Measurements from ENCODE around the gene EDC3. TPM values are rescaled to one million over a fixed set of nuclear protein-coding genes. Genes with fewer than 3 reads are reported as not detected.

The EDC3 gene
- total and polyA plus RNA-seq, 2 experiments from 2014 or later: 13.8 to 26.5 TPM

DNA sequence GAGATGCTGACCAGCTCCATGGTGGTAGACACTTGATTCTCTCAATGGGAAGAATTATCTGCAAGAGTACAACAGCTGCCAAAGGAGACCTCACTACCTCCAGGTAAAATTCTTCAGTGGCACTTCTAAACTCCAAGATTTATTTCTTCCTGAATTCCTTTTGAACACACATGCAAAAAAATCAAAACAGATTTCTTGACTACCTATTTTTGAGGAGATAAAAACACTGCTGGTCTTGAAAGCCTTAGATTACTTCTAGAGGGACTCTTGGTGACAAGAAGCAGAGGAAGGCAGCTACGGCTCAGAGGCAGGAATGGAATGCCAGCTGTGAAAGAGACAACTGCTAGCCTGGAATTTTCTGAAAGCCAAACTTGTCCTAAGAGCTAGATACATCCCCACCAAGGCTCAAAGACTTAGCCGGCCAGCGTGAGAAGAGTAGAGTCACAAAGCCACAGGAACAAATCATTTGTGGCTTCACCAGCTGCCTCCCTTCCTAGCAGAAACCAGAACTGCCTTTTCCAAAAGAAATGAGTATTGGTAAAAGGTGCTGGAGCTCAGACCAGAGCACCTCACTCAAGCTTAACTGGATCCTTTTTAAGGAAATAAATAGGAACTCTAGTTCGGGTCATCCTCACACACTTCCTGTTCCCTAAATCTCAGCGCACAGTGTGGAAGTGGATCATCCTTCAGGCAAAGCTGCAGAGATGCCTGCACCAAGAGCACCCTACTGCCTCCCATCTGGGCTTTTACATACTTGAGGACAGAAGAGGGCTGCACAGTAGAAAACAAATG lies 47.6 kb downstream of the EDC3 start:
- no peaks in the 10 kb centered on the region for H3K27me3 Mint-ChIP-seq (ENCODE audit: insufficient read depth, low read depth, poor library complexity)

More for the DNA sequence above, 47.6 kb downstream of the EDC3 start:
- Mint-ChIP-seq H3K4me1 (peaks cover 14% of the 10 kb centered on the region), H3K9me3 (no peaks in the 10 kb centered on the region), H3K27ac (no peak overlapping the region), H3K4me3 (no peak overlapping the region), H3K36me3 (ENCODE audit: low read depth) (peaks cover 6% of the 10 kb centered on the region)
- no peaks in the 10 kb centered on the region for H3K9me2 ChIP-seq (ENCODE audit: insufficient read depth)
- H3K4me1 ChIP-seq (ENCODE audit: insufficient read depth): peaks cover 3% of the 10 kb centered on the region; the same call in 1 of the 2 replicates
- H2AFZ ChIP-seq: no peak overlapping the region
- peaks cover 28% of the 10 kb centered on the region for H3K79me2 ChIP-seq (replicated peaks; ENCODE audit: insufficient read depth)
- H4K20me1 ChIP-seq (replicated peaks; ENCODE audit: insufficient read depth): peaks cover 19% of the 10 kb centered on the region; the same call in 1 of the 2 replicates
- no peak overlapping the region for H3K4me2 ChIP-seq
- H3K27ac ChIP-seq (ENCODE audit: low read depth): no peak overlapping the region
- no peak overlapping the region for H3K4me3 ChIP-seq
- DNase-seq (ENCODE audit: low spot score): no peak
- TF ChIP-seq, protein P1, sequence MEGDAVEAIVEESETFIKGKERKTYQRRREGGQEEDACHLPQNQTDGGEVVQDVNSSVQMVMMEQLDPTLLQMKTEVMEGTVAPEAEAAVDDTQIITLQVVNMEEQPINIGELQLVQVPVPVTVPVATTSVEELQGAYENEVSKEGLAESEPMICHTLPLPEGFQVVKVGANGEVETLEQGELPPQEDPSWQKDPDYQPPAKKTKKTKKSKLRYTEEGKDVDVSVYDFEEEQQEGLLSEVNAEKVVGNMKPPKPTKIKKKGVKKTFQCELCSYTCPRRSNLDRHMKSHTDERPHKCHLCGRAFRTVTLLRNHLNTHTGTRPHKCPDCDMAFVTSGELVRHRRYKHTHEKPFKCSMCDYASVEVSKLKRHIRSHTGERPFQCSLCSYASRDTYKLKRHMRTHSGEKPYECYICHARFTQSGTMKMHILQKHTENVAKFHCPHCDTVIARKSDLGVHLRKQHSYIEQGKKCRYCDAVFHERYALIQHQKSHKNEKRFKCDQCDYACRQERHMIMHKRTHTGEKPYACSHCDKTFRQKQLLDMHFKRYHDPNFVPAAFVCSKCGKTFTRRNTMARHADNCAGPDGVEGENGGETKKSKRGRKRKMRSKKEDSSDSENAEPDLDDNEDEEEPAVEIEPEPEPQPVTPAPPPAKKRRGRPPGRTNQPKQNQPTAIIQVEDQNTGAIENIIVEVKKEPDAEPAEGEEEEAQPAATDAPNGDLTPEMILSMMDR (conservative IDR thresholded peaks at IDR 0.05; ENCODE audit: low read depth in 2 of 2): no peak
- no peak for TF ChIP-seq ETS1 (IDR thresholded peaks at IDR 0.05)
- TF ChIP-seq EZH2phosphoT487 (IDR thresholded peaks at IDR 0.05; ENCODE audit: unreplicated experiment): no peak
- TF ChIP-seq EZH2 (IDR thresholded peaks at IDR 0.05; ENCODE audit: low read depth, unreplicated experiment): no peak
- no peak for TF ChIP-seq ZNF114 (CRISPR knock-in tag; IDR thresholded peaks at IDR 0.05)
- no peak for TF ChIP-seq NANOG (IDR thresholded peaks at IDR 0.05; ENCODE audit: borderline replicate concordance)
- no peak for TF ChIP-seq POLR2AphosphoS5 (IDR thresholded peaks at IDR 0.05; ENCODE audit: low read depth)
- no peak for TF ChIP-seq STAT1 (IDR thresholded peaks at IDR 0.05; ENCODE audit: unreplicated experiment)
- no peak for TF ChIP-seq ZNF462 (CRISPR knock-in tag; IDR thresholded peaks at IDR 0.05)
- TF ChIP-seq CREB1 (CRISPR knock-in tag; IDR thresholded peaks at IDR 0.05; ENCODE audit: low read depth): no peak
- TF ChIP-seq ZNF331 (CRISPR knock-in tag; IDR thresholded peaks at IDR 0.05; ENCODE audit: low read depth): no peak
- no peak for TF ChIP-seq REST (IDR thresholded peaks at IDR 0.05; ENCODE audit: unreplicated experiment)
- H3K27me3 ChIP-seq (ENCODE audit: insufficient read depth): no peaks in the 10 kb centered on the region
- no peaks in the 10 kb centered on the region; the same call in 1 of the 2 replicates for H3F3A ChIP-seq (replicated peaks; ENCODE audit: low read depth)
- ATAC-seq: no peak
- no peaks in the 10 kb centered on the region for H3K36me3 ChIP-seq (ENCODE audit: insufficient read depth)

Measured in GM23338 (cell line).